Activated CD8-positive, alpha-beta memory T cell treated with anti-CD3 and anti-CD28 coated beads, Interleukin-2, amount 50 U/mL, for 1 hour (primary cell): Measurements from ENCODE around the gene ABCC1.
"Not testable (repeated sequence)": the region's sequence is repeated elsewhere in the genome, so short reads cannot be mapped to it uniquely, and the experiment has no call there.

ENCODE experiments used
- DNase-seq: peaks from one replicate; pipeline ENCODE4 v3.0.0-alpha.2; 2020; ENCODE audit errors: extremely low read depth

The ABCC1 gene

DNA sequence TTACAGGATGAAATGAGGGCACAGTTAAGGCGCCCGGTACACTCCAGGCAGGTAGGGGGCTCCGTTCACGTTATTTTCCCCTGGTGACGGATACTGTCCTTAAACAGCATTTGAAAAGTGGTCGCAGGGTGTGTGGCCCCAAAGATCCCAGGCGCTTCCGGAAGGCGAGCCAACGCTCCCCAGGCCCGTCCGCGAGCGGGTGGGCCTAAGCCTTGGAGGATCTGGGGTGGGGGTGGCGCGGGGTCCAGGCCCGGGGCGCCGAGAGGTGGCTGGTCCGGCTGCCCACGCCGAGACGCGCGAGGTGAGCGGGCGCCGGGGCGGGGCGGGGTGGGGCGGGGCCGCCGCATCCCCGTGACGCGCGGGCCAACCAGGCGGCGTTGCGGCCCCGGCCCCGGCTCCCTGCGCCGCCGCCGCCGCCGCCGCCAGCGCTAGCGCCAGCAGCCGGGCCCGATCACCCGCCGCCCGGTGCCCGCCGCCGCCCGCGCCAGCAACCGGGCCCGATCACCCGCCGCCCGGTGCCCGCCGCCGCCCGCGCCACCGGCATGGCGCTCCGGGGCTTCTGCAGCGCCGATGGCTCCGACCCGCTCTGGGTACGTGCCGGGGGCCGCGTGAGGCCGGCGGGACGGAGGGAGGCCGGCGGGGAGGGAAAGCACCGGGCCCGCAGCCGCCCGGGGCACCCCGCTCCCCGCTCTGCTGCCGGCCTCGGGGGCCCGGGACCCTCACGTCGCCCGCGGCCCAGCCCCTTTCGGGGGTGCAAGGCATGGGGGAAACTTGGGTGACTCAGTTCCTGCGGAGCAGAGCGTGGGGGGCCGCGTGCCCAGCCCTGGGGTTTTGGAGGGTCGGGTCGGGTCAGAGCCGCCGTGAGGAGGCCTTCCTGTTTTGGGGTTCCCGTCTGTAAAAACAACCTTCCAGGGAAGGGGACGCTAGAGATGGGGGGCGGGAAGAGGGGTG is at the start of gene ABCC1:
Gene ABCC1, plus strand, starts transcription at position 407 of the 951 bp plus-strand sequence. Its CDS starts 136 bp downstream, at position 543.
- DNase-seq: peak; percentile 20

GRCh38 chr16:15900357-15900756 is 49.1 kb upstream of the ABCC1 start:
- no peak for DNase-seq

DNA sequence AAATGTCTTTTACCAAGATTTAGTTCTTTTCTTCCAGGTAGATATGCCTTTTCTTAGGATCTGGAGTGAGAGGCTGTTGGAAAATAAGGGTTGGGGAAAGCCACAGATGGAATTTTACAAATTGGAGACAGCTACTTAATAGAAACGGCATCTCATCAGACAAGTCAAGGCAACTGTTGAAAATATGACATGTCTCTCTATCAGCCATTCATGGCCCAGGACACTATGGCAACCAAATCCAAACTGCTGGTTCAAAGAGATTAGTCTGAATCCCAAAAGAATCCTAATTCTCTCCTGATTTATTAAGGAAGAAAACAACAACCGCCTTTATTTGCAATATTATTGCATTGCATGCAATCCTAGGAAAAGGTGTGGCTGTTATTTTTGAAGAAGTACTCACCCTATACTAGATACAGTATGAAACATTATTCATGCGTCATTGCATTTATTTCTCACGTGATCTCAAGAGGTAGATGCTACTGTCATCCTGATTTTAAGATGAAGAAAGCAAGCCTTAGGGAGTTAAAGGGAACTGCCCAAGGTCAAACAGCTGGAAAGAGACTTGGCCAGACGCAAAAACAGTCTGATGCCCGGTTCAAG is 48.4 kb upstream of the ABCC1 start:
- no peak for DNase-seq

GRCh38 chr16:15903960-15904359 is 45.5 kb upstream of the ABCC1 start:
- no peak for DNase-seq

DNA sequence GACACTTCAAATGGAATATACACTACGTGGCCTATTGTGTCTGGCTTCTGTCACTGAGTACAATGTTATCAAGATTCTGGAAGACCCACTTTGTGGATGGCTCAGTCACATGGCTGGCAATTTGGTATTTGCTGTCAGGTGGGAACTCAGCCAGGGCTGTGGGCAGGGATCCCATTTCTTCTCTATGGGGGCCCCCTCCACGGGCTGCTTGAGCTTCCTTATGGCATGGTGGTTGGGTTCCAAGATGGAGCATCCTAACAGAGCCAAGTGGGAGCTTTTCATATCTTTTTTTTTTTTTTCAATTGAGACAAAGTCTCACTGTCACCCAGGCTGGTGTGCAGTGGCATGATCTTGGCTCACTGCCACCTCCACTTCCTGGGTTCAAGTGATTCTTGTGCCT is 43.0 kb upstream of the ABCC1 start:
- no peak for DNase-seq

- no peak for DNase-seq
Measured at GRCh38 chr16:15907863-15908478, 41.4 kb upstream of the ABCC1 start.

- DNase-seq: no peak
Measured at GRCh38 chr16:15911198-15911597, 38.2 kb upstream of the ABCC1 start.

GRCh38 chr16:15913046-15913698 is 36.2 kb upstream of the ABCC1 start:
- DNase-seq: no peak

GRCh38 chr16:15915555-15916081 is 33.8 kb upstream of the ABCC1 start:
- DNase-seq: no peak

- no peak for DNase-seq
Measured at GRCh38 chr16:15916323-15916722, 33.1 kb upstream of the ABCC1 start.

DNA sequence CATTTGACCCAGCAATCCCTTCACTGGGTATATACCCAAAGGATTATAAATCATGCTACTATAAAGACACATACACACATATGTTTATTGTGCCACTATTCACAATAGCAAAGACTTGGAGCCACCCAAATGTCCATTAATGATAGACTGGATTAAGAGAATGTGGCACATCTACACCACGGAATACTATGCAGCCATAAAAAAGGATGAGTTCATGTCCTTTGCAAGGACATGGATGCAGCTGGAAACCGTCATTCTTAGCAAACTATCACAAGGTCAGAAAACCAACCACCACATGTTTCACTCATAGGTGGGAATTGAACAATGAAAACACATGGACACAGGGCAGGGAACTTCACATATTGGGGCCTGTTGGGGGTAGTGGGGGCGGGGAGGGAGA is 31.1 kb upstream of the ABCC1 start:
- not testable (repeated sequence) for DNase-seq

DNA sequence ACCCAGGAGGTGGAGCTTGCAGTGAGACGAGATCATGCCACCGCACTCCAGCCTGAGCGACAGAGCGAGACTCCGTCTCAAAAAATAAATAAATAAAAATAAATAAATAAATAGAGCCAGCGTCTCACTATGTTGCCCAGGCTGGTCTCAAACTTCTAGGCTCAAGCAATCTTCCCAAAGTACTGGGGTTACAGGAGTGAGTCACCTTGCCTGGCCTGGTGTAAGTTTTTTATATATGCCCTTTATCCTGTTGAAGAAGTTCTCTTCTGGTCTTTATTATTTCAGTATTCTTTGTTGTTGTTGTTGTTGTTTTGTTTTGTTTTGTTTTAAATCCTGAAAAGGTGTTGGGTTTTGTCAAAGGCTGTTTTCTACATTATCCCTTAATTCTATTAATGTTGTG is 30.1 kb upstream of the ABCC1 start:
- no peak for DNase-seq

DNA sequence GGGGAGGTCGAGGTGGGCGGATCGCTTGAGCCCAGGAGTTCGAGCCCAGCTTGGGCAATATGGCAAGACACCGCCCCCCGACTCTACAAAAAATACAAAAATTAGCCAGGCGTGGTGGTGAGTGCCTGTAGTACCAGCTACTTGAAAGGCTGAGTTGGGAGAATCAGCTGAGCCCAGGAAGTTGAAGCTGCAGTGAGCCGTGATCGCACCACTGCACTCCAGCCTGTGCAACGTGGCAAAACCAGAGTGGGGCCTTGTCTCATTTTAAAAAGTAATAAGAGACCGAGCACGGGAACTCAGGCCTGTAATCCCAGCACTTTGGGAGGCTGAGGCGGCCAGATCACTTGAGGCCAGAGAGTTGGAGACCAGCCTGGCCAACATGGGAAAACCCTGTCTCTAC is 24.4 kb upstream of the ABCC1 start:
- DNase-seq: no peak

DNA sequence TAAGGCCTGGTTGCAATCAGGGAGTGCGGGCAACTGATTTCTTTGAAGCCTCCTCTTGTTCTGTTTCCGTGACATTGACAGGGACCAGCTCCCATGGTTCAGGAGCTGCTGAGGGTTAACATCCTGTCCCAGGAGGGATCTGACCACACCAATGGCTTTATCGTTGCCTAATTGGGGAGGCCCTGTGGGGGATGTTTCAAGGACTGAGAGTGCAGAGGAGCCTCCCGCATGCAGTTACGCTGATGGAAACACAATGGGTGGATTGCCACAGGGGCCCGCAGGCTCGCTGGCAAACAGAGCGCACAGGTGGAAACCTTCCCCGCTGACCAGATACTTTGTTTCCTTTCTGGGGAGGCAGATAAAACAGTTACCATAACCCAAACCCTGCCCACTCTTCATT is 23.8 kb upstream of the ABCC1 start:
- no peak for DNase-seq

- no peak for DNase-seq
Measured at GRCh38 chr16:15928261-15929104, 20.9 kb upstream of the ABCC1 start.

GRCh38 chr16:15932939-15933338 is 16.5 kb upstream of the ABCC1 start:
- DNase-seq: no peak

- DNase-seq: no peak
Measured at GRCh38 chr16:15933781-15934180, 15.6 kb upstream of the ABCC1 start.

GRCh38 chr16:15934991-15935390 is 14.4 kb upstream of the ABCC1 start:
- no peak for DNase-seq

DNA sequence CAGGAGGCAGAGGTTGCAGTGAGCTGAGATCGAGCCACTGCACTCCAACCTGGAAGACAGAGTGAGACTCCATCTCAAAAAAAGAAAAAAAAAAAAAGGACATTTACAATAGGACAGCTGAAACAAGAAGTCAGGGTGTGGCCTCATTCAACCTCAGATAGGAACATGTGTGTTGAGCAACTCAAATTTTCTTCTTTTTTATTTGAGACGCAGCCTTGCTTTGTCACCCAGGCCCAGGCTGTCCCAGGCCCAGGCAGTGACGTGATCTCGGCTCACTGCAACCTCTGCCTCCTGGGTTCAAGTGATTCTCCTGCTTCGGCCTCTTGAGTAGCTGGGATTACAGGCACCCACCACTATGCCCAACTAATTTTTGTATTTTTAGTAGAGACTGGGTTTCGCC is 12.6 kb upstream of the ABCC1 start:
- DNase-seq: not testable (repeated sequence)

GRCh38 chr16:15942931-15943690 is 6.3 kb upstream of the ABCC1 start:
- DNase-seq: no peak
